HEK293 (cell line): ENCODE measurements around the gene ARHGDIG.

Experiments
- BCL11A ChIP-seq: fragments of 450-650 bp; formaldehyde crosslinking; IDR thresholded peaks from 2 replicates; pipeline ENCODE4 v1.5.1; 2016; ENCODE audit warnings: low read depth, missing biosample characterization, missing genetic modification characterization
- GFI1B ChIP-seq: fragments of 450-650 bp; formaldehyde crosslinking; IDR thresholded peaks from 2 replicates; pipeline ENCODE4 v1.5.1; 2016; ENCODE audit warnings: missing biosample characterization, missing genetic modification characterization
- SP2 ChIP-seq: fragments of 450-650 bp; formaldehyde crosslinking; IDR thresholded peaks from 2 replicates; pipeline ENCODE4 v1.5.1; 2016; ENCODE audit warnings: missing biosample characterization, missing genetic modification characterization
- SP3 ChIP-seq: fragments of 450-650 bp; formaldehyde crosslinking; IDR thresholded peaks from 2 replicates; pipeline ENCODE4 v1.5.1; 2016; ENCODE audit warnings: missing biosample characterization, missing genetic modification characterization
- WT1 ChIP-seq: fragments of 450-650 bp; formaldehyde crosslinking; IDR thresholded peaks from 2 replicates; pipeline ENCODE4 v1.5.1; 2016; ENCODE audit warnings: missing biosample characterization, missing genetic modification characterization
- ZEB2 ChIP-seq: fragments of 450-650 bp; formaldehyde crosslinking; IDR thresholded peaks from 2 replicates; pipeline ENCODE4 v1.5.1; 2016; ENCODE audit warnings: missing biosample characterization, missing genetic modification characterization
- TF ChIP-seq, protein P1 (sequence below): fragments of 450-650 bp; formaldehyde crosslinking; IDR thresholded peaks from 2 replicates; pipeline ENCODE4 v1.5.1; 2016; ENCODE audit warnings: missing biosample characterization, missing genetic modification characterization

GRCh38 chr16:311725-312124, 31.3 kb downstream of the ARHGDIG start:
- TF ChIP-seq, protein P1, sequence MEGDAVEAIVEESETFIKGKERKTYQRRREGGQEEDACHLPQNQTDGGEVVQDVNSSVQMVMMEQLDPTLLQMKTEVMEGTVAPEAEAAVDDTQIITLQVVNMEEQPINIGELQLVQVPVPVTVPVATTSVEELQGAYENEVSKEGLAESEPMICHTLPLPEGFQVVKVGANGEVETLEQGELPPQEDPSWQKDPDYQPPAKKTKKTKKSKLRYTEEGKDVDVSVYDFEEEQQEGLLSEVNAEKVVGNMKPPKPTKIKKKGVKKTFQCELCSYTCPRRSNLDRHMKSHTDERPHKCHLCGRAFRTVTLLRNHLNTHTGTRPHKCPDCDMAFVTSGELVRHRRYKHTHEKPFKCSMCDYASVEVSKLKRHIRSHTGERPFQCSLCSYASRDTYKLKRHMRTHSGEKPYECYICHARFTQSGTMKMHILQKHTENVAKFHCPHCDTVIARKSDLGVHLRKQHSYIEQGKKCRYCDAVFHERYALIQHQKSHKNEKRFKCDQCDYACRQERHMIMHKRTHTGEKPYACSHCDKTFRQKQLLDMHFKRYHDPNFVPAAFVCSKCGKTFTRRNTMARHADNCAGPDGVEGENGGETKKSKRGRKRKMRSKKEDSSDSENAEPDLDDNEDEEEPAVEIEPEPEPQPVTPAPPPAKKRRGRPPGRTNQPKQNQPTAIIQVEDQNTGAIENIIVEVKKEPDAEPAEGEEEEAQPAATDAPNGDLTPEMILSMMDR: no peak
- TF ChIP-seq SP3 (tag by site-specific recombination) (no peak), GFI1B (tag by site-specific recombination) (no peak), SP2 (tag by site-specific recombination) (no peak), WT1 (tag by site-specific recombination) (no peak), BCL11A (no peak), ZEB2 (no peak)
